LoVo (cell line): ENCODE results near the gene PLEKHA5.
"Not testable (repeated sequence)": the region's sequence is repeated elsewhere in the genome, so short reads cannot be mapped to it uniquely, and the experiment has no call there.

ENCODE experiments used
- DNase-seq: peaks from one replicate; pipeline ENCODE4 v3.0.0-alpha.2; 2016; ENCODE audit warnings: low spot score

PLEKHA5 gene

GRCh38 chr12:19410211-19410610 lies 280.7 kb downstream of the PLEKHA5 start:
- no peak for DNase-seq

GRCh38 chr12:19410629-19411185 lies 281.2 kb downstream of the PLEKHA5 start:
- DNase-seq: no peak

- DNase-seq: no peak
These were observed 282.0 kb downstream of the PLEKHA5 start for GRCh38 chr12:19411234-19412204.

GRCh38 chr12:19412844-19413243 lies 283.3 kb downstream of the PLEKHA5 start:
- DNase-seq: no peak

GRCh38 chr12:19413582-19413981 lies 284.0 kb downstream of the PLEKHA5 start:
- DNase-seq: not testable (repeated sequence)

- no peak for DNase-seq
These were observed 286.0 kb downstream of the PLEKHA5 start for GRCh38 chr12:19415563-19415962.

- no peak for DNase-seq
These were observed 289.6 kb downstream of the PLEKHA5 start for GRCh38 chr12:19419086-19419485.

GRCh38 chr12:19421503-19422282 lies 292.2 kb downstream of the PLEKHA5 start:
- DNase-seq: no peak

- no peak for DNase-seq
These were observed 293.8 kb downstream of the PLEKHA5 start for GRCh38 chr12:19423166-19423930.
